Mesenchymal stem cell (in vitro differentiated cells and primary cell): Measurements from ENCODE around the gene SPDYA.

Experiments
- DNase-seq: peaks from one replicate; pipeline ENCODE4 v3.0.0-alpha.2; 2013
- H2AFZ ChIP-seq: one replicate; pipeline ENCODE4 v1.6.1; 2013; ENCODE audit warnings: low read depth, mild to moderate bottlenecking, control low read depth, inconsistent platforms, low read length, moderate library complexity
- H2AK5ac ChIP-seq: 2 replicates; pipeline ENCODE4 v1.6.1; 2013; ENCODE audit warnings: low read length, moderate library complexity, mild to moderate bottlenecking, inconsistent platforms; ENCODE audit not compliant: severe bottlenecking
- H2BK120ac ChIP-seq: one replicate; pipeline ENCODE4 v1.6.1; 2013; ENCODE audit warnings: low read depth, mild to moderate bottlenecking, inconsistent platforms, low read length, moderate library complexity
- H2BK12ac ChIP-seq, 2 experiments: one replicate each; pipeline ENCODE4 v1.6.1; 2013; ENCODE audit warnings: inconsistent platforms in 2 of 2, low read length in 2 of 2, mild to moderate bottlenecking in 2 of 2, moderate library complexity in 2 of 2, control low read depth in 1 of 2
- H2BK15ac ChIP-seq: one replicate; pipeline ENCODE4 v1.6.1; 2013; ENCODE audit warnings: mild to moderate bottlenecking, low read depth, inconsistent platforms; ENCODE audit not compliant: poor library complexity, severe bottlenecking
- H2BK5ac ChIP-seq: 2 replicates; pipeline ENCODE4 v1.6.1; 2013; ENCODE audit warnings: low read depth, mild to moderate bottlenecking, low read length, control low read depth, inconsistent platforms; ENCODE audit not compliant: poor library complexity, severe bottlenecking
- H3K14ac ChIP-seq, 2 experiments: one replicate each; pipeline ENCODE4 v1.6.1; 2013; ENCODE audit warnings: inconsistent platforms in 2 of 2, low read length in 2 of 2, control low read depth in 1 of 2, mild to moderate bottlenecking in 1 of 2, moderate library complexity in 1 of 2
- H3K18ac ChIP-seq, 2 experiments: one replicate each; pipeline ENCODE4 v1.6.1; 2013; ENCODE audit warnings: inconsistent platforms in 2 of 2, low read length in 2 of 2, control low read depth in 1 of 2, low read depth in 1 of 2, mild to moderate bottlenecking in 1 of 2
- H3K23ac ChIP-seq, 2 experiments: one replicate each; pipeline ENCODE4 v1.6.1; 2013; ENCODE audit warnings: inconsistent platforms in 2 of 2, low read length in 2 of 2, mild to moderate bottlenecking in 2 of 2, moderate library complexity in 2 of 2, control low read depth in 1 of 2
- H3K27ac ChIP-seq: 2 replicates; pipeline ENCODE4 v1.5.1; 2013; ENCODE audit warnings: mild to moderate bottlenecking, moderate library complexity, low read length, control low read depth, inconsistent platforms; ENCODE audit not compliant: poor library complexity, severe bottlenecking
- H3K27me3 ChIP-seq, 2 experiments: 2 replicates each; pipeline versions ENCODE4 v1.6.1 to v1.7.0; 2013; ENCODE audit warnings: low read length in 2 of 2, mild to moderate bottlenecking in 2 of 2, moderate library complexity in 2 of 2, control low read depth in 1 of 2, inconsistent platforms in 1 of 2; ENCODE audit not compliant: control insufficient read depth in 1 of 2, insufficient read depth in 1 of 2
- H3K36me3 ChIP-seq, 2 experiments: 2 replicates each; pipeline versions ENCODE4 v1.6.1 to v1.7.0; 2013; ENCODE audit warnings: low read length in 2 of 2, control low read depth in 1 of 2, inconsistent platforms in 1 of 2, low read depth in 1 of 2, mild to moderate bottlenecking in 1 of 2; ENCODE audit not compliant: insufficient read depth in 2 of 2, control insufficient read depth in 1 of 2
- H3K4ac ChIP-seq, 2 experiments: one replicate each; pipeline ENCODE4 v1.6.1; 2013; ENCODE audit warnings: inconsistent platforms in 2 of 2, low read length in 2 of 2, mild to moderate bottlenecking in 2 of 2, moderate library complexity in 2 of 2, control low read depth in 1 of 2, low read depth in 1 of 2
- H3K4me1 ChIP-seq: 2 replicates; pipeline ENCODE4 v1.6.1; 2013; ENCODE audit warnings: low read depth, low read length, control low read depth; ENCODE audit not compliant: control insufficient read depth, insufficient read depth
- H3K4me2 ChIP-seq: 2 replicates; pipeline ENCODE4 v1.6.1; 2013; ENCODE audit warnings: low read length, mild to moderate bottlenecking, inconsistent platforms; ENCODE audit not compliant: poor library complexity, severe bottlenecking
- H3K4me3 ChIP-seq, 2 experiments: 2 replicates each; pipeline versions ENCODE4 v1.5.1 to v1.7.0; 2013; ENCODE audit warnings: low read length in 2 of 2, mild to moderate bottlenecking in 2 of 2, control low read depth in 1 of 2, low read depth in 1 of 2; ENCODE audit not compliant: insufficient read depth in 1 of 2
- H3K79me1 ChIP-seq: replicated peaks from 2 replicates; pipeline ENCODE4 v1.6.1; 2013; ENCODE audit warnings: mild to moderate bottlenecking, control low read depth, low read length, inconsistent platforms; ENCODE audit not compliant: poor library complexity, severe bottlenecking
- H3K9ac ChIP-seq: 2 replicates; pipeline ENCODE4 v1.7.0; 2013; ENCODE audit warnings: mild to moderate bottlenecking, low read length, moderate library complexity
- H3K9me3 ChIP-seq: 2 replicates; pipeline ENCODE4 v1.7.0; 2013; ENCODE audit warnings: mild to moderate bottlenecking, low read length; ENCODE audit not compliant: control insufficient read depth
- H4K8ac ChIP-seq: one replicate; pipeline ENCODE4 v1.6.1; 2013; ENCODE audit warnings: inconsistent platforms, mild to moderate bottlenecking, low read length, moderate library complexity
- H4K91ac ChIP-seq: one replicate; pipeline ENCODE4 v1.6.1; 2013; ENCODE audit warnings: mild to moderate bottlenecking, low read length, inconsistent platforms
- WGBS: methylation state at CpG from one replicate; pipeline ENCODE4 v1.1.7; 2013; ENCODE audit warnings: mixed read lengths; 5-methylcytosine and 5-hydroxymethylcytosine counted together

SPDYA gene

DNA sequence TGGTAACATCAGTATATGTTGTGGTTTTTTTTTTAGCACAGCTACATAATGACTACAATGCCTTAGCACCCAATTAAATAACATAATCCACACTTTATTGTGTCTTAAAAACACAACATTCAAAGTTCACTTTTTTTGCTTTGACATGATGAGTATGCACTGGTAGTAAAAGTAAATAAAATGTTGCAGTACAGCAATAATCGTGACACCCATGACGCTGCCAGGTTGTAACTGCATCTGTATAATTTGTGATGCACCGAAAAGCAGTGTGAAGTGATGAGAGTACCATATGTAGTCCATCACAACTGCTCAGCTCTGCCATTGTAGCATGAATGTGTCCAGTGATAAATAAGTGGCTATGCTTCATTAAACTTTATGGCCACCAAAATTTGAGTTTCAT is 43.3 kb upstream of the SPDYA start:
- H3K4ac ChIP-seq = no peak overlapping the region
- H2BK15ac ChIP-seq = no peak overlapping the region
- no peak overlapping the region for H3K9ac ChIP-seq
- H3K4me1 ChIP-seq = peaks cover 7% of the 10 kb centered on the region
- H2AFZ ChIP-seq = no peak overlapping the region
- H3K36me3 ChIP-seq = no peaks in the 10 kb centered on the region
- no peak overlapping the region for H3K4me2 ChIP-seq
- H2BK5ac ChIP-seq = no peak overlapping the region
- H3K9me3 ChIP-seq = no peaks in the 10 kb centered on the region
- no peak overlapping the region for H3K18ac ChIP-seq
- no peak overlapping the region for H3K4me3 ChIP-seq
- H3K27me3 ChIP-seq = no peaks in the 10 kb centered on the region
- no peak for DNase-seq
- no peak overlapping the region for H2BK12ac ChIP-seq
- H3K27ac ChIP-seq = no peak overlapping the region
- no peak overlapping the region for H3K14ac ChIP-seq
- H3K79me1 ChIP-seq = no peaks in the 10 kb centered on the region
- 97% methylated on average over 3 of the region's 3 CpGs for whole genome bisulfite sequencing
- no peak overlapping the region for H2AK5ac ChIP-seq
- no peak overlapping the region for H2BK120ac ChIP-seq
- no peak overlapping the region for H3K23ac ChIP-seq
- no peak overlapping the region for H4K91ac ChIP-seq
- no peak overlapping the region for H4K8ac ChIP-seq

- no peak overlapping the region for H3K23ac ChIP-seq
- H3K9ac ChIP-seq = no peak overlapping the region
- H2AK5ac ChIP-seq = no peak overlapping the region
- no peak overlapping the region for H3K4ac ChIP-seq
- no peak overlapping the region for H2AFZ ChIP-seq
- no peak overlapping the region for H2BK12ac ChIP-seq
- H2BK120ac ChIP-seq = no peak overlapping the region
- no peak overlapping the region for H3K4me3 ChIP-seq
- H3K14ac ChIP-seq = no peak overlapping the region
- H3K4me1 ChIP-seq = peaks cover 7% of the 10 kb centered on the region
- H3K36me3 ChIP-seq = no peaks in the 10 kb centered on the region
- H3K27me3 ChIP-seq = no peaks in the 10 kb centered on the region
- no peak overlapping the region for H3K4me2 ChIP-seq
- H2BK5ac ChIP-seq = no peak overlapping the region
- no peak overlapping the region for H4K8ac ChIP-seq
- H3K18ac ChIP-seq = no peak overlapping the region
- DNase-seq = no peak
- H3K9me3 ChIP-seq = no peaks in the 10 kb centered on the region
- no peaks in the 10 kb centered on the region for H3K79me1 ChIP-seq
- H4K91ac ChIP-seq = no peak overlapping the region
- no peak overlapping the region for H2BK15ac ChIP-seq
- H3K27ac ChIP-seq = no peak overlapping the region
Observed at GRCh38 chr2:28768422-28768821, 42.2 kb upstream of the SPDYA start.

DNA sequence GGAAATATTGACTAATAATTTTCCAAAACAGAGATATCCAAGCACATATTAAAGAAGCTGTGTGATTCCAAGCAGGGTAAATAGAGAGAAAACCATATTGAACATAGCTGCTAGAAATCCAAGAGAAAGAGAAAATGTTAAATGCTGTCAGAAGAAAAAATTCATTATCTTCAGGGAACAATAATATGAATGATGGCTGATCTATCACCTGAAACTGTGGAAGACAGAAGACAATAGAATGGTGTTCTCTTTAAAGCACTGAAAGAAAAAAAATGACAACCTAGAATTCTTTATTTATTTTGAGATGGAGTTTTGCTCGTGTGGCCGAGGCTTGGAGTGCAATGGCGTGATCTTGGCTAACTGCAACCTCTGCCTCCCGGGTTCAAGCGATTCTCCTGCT is 41.7 kb upstream of the SPDYA start:
- DNase-seq = no peak
- H3K79me1 ChIP-seq = no peaks in the 10 kb centered on the region
- H3K4me3 ChIP-seq = no peak overlapping the region
- no peak overlapping the region for H3K4ac ChIP-seq
- H2BK15ac ChIP-seq = no peak overlapping the region
- no peak overlapping the region for H3K23ac ChIP-seq
- no peak overlapping the region for H3K14ac ChIP-seq
- no peak overlapping the region for H2AK5ac ChIP-seq
- H3K27ac ChIP-seq = no peak overlapping the region
- H2BK5ac ChIP-seq = no peak overlapping the region
- no peaks in the 10 kb centered on the region for H3K27me3 ChIP-seq
- H4K91ac ChIP-seq = no peak overlapping the region
- peaks cover 7% of the 10 kb centered on the region for H3K4me1 ChIP-seq
- H3K18ac ChIP-seq = no peak overlapping the region
- H3K9me3 ChIP-seq = no peaks in the 10 kb centered on the region
- 97% methylated on average over 5 of the region's 5 CpGs for WGBS
- no peak overlapping the region for H2BK12ac ChIP-seq
- H3K9ac ChIP-seq = no peak overlapping the region
- H2BK120ac ChIP-seq = no peak overlapping the region
- H4K8ac ChIP-seq = no peak overlapping the region
- H3K4me2 ChIP-seq = no peak overlapping the region
- no peaks in the 10 kb centered on the region for H3K36me3 ChIP-seq
- no peak overlapping the region for H2AFZ ChIP-seq

DNA sequence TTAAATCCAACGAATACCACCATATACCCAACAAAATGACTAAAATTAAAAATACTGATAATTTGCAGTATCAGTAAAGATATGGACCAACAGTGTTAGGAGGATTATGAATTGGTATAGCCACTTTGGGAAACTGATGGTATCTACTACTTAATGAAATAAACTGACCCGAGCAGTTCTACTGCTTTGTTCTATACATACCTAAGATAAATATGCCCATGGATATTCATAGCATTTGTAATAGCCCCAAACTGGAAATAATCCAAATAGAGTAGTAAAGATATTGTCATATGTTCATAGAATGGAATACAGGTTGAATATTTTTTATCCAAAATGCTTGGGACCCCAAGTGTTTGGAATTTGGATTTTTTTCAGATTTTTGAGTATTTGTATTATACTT is 38.3 kb upstream of the SPDYA start:
- Histone ChIP-seq H3K36me3 (peaks cover 0 to 4% of the 10 kb centered on the region in 2 experiments), H2BK15ac (no peak overlapping the region), H2AK5ac (no peak overlapping the region), H3K18ac (no peak overlapping the region), H3K27ac (no peak overlapping the region), H3K4me2 (no peak overlapping the region), H4K8ac (no peak overlapping the region), H2BK5ac (no peak overlapping the region), H3K4me3 (no peak overlapping the region), H3K79me1 (no peaks in the 10 kb centered on the region), H3K23ac (no peak overlapping the region), H2BK120ac (no peak overlapping the region), H3K9ac (no peak overlapping the region), H2AFZ (no peak overlapping the region), H3K4ac (no peak overlapping the region), H3K14ac (no peak overlapping the region), H3K4me1 (no peaks in the 10 kb centered on the region), H4K91ac (no peak overlapping the region), H3K9me3 (no peaks in the 10 kb centered on the region), H2BK12ac (no peak overlapping the region), H3K27me3 (no peaks in the 10 kb centered on the region)
- no peak for DNase-seq
- WGBS = no CpG with 5 or more reads among the region's 2 CpGs
